ENCODE measurements around the gene FATE1.

Gene FATE1

GRCh38 chrX:151698485-151698884 is 17.4 kb upstream of the FATE1 start:
- Mint-ChIP-seq H3K27me3 (peaks cover 7 to 11% of the 10 kb centered on the region in 2 donors), H3K4me3 (no peak overlapping the region), H3K4me1 (ENCODE audit: low read depth in 2 of 2) (no peaks in the 10 kb centered on the region), H3K36me3 (ENCODE audit: insufficient read depth) (no peaks in the 10 kb centered on the region), H3K27ac (no peak overlapping the region), H3K9me3 (no peaks in the 10 kb centered on the region)
- no peak for DNase-seq
- ATAC-seq (replicated peaks) = no peak

GRCh38 chrX:151699746-151700145 is 16.1 kb upstream of the FATE1 start:
- Mint-ChIP-seq H3K27ac (no peak overlapping the region), H3K4me3 (no peak overlapping the region), H3K36me3 (ENCODE audit: insufficient read depth) (no peaks in the 10 kb centered on the region), H3K4me1 (ENCODE audit: low read depth in 2 of 2) (no peaks in the 10 kb centered on the region), H3K9me3 (no peaks in the 10 kb centered on the region), H3K27me3 (peaks cover 7 to 11% of the 10 kb centered on the region in 2 donors)
- ATAC-seq (replicated peaks) (no peak), DNase-seq (no peak)

GRCh38 chrX:151700581-151700980 is 15.3 kb upstream of the FATE1 start:
- Mint-ChIP-seq H3K27me3 (peaks cover 5 to 6% of the 10 kb centered on the region in 2 donors), H3K36me3 (ENCODE audit: insufficient read depth) (no peaks in the 10 kb centered on the region), H3K4me1 (ENCODE audit: low read depth in 2 of 2) (no peaks in the 10 kb centered on the region), H3K4me3 (no peak overlapping the region), H3K9me3 (no peaks in the 10 kb centered on the region), H3K27ac (no peak overlapping the region)
- DNase-seq (no peak), ATAC-seq (replicated peaks) (no peak)

- no peak for ATAC-seq (replicated peaks)
- DNase-seq = no peak
- H3K36me3 Mint-ChIP-seq (ENCODE audit: insufficient read depth) = no peaks in the 10 kb centered on the region
- H3K9me3 Mint-ChIP-seq = no peaks in the 10 kb centered on the region
- H3K4me1 Mint-ChIP-seq (ENCODE audit: low read depth in 2 of 2) = no peaks in the 10 kb centered on the region
- H3K4me3 Mint-ChIP-seq = no peak overlapping the region
- no peak overlapping the region for H3K27ac Mint-ChIP-seq
- H3K27me3 Mint-ChIP-seq = peaks cover 0 to 2% of the 10 kb centered on the region in 2 donors
Observed at GRCh38 chrX:151701071-151701470, 14.8 kb upstream of the FATE1 start.

- Mint-ChIP-seq H3K36me3 (ENCODE audit: insufficient read depth) (no peaks in the 10 kb centered on the region), H3K4me3 (no peak overlapping the region), H3K27ac (no peak overlapping the region), H3K9me3 (no peaks in the 10 kb centered on the region), H3K4me1 (ENCODE audit: low read depth in 2 of 2) (no peaks in the 10 kb centered on the region), H3K27me3 (no peaks in the 10 kb centered on the region)
- ATAC-seq (replicated peaks) (no peak), DNase-seq (no peak)
Observed at GRCh38 chrX:151701531-151701930, 14.3 kb upstream of the FATE1 start.

- Mint-ChIP-seq H3K4me3 (no peak overlapping the region), H3K4me1 (ENCODE audit: low read depth in 2 of 2) (no peaks in the 10 kb centered on the region), H3K36me3 (ENCODE audit: insufficient read depth) (no peaks in the 10 kb centered on the region), H3K27me3 (no peaks in the 10 kb centered on the region), H3K27ac (no peak overlapping the region), H3K9me3 (no peaks in the 10 kb centered on the region)
- DNase-seq = no peak
- ATAC-seq (replicated peaks) = no peak
Observed at GRCh38 chrX:151702026-151702714, 13.7 kb upstream of the FATE1 start.

GRCh38 chrX:151702741-151703340 is 13.0 kb upstream of the FATE1 start:
- no peaks in the 10 kb centered on the region for H3K4me1 Mint-ChIP-seq (ENCODE audit: low read depth in 2 of 2)
- H3K36me3 Mint-ChIP-seq (ENCODE audit: insufficient read depth) = no peaks in the 10 kb centered on the region
- no peak for DNase-seq
- H3K27ac Mint-ChIP-seq = no peak overlapping the region
- H3K27me3 Mint-ChIP-seq = no peaks in the 10 kb centered on the region
- no peak for ATAC-seq (replicated peaks)
- no peak overlapping the region for H3K4me3 Mint-ChIP-seq
- no peaks in the 10 kb centered on the region for H3K9me3 Mint-ChIP-seq

- Mint-ChIP-seq H3K4me3 (no peak overlapping the region), H3K27ac (no peak overlapping the region)
Observed at GRCh38 chrX:151703487-151703886, 12.3 kb upstream of the FATE1 start.

GRCh38 chrX:151704041-151704663 is 11.7 kb upstream of the FATE1 start:
- DNase-seq (no peak), ATAC-seq (replicated peaks) (no peak)
- Mint-ChIP-seq H3K4me3 (no peak overlapping the region), H3K9me3 (no peaks in the 10 kb centered on the region), H3K4me1 (ENCODE audit: low read depth in 2 of 2) (no peaks in the 10 kb centered on the region), H3K27ac (no peak overlapping the region), H3K36me3 (ENCODE audit: insufficient read depth) (no peaks in the 10 kb centered on the region), H3K27me3 (no peaks in the 10 kb centered on the region)

More at GRCh38 chrX:151703487-151703886, 12.3 kb upstream of the FATE1 start:
- no peak for DNase-seq
- Mint-ChIP-seq H3K9me3 (no peaks in the 10 kb centered on the region), H3K36me3 (ENCODE audit: insufficient read depth) (no peaks in the 10 kb centered on the region), H3K4me1 (ENCODE audit: low read depth in 2 of 2) (no peaks in the 10 kb centered on the region), H3K27me3 (no peaks in the 10 kb centered on the region)
- no peak for ATAC-seq (replicated peaks)

- H3K4me3 Mint-ChIP-seq = no peak overlapping the region
- ATAC-seq (replicated peaks) = no peak
- H3K36me3 Mint-ChIP-seq (ENCODE audit: insufficient read depth) = no peaks in the 10 kb centered on the region
- H3K4me1 Mint-ChIP-seq (ENCODE audit: low read depth in 2 of 2) = no peaks in the 10 kb centered on the region
- no peaks in the 10 kb centered on the region for H3K27me3 Mint-ChIP-seq
- no peak overlapping the region for H3K27ac Mint-ChIP-seq
- H3K9me3 Mint-ChIP-seq = no peaks in the 10 kb centered on the region
- no peak for DNase-seq
Observed at GRCh38 chrX:151708821-151709220, 7.0 kb upstream of the FATE1 start.

GRCh38 chrX:151710457-151710856 is 5.4 kb upstream of the FATE1 start:
- H3K4me3 Mint-ChIP-seq = no peak overlapping the region
- H3K27me3 Mint-ChIP-seq = no peaks in the 10 kb centered on the region
- no peaks in the 10 kb centered on the region for H3K4me1 Mint-ChIP-seq (ENCODE audit: low read depth in 2 of 2)
- H3K27ac Mint-ChIP-seq = no peak overlapping the region
- H3K9me3 Mint-ChIP-seq = no peaks in the 10 kb centered on the region
- DNase-seq (no peak), ATAC-seq (replicated peaks) (no peak)
- H3K36me3 Mint-ChIP-seq (ENCODE audit: insufficient read depth) = no peaks in the 10 kb centered on the region

- no peaks in the 10 kb centered on the region for H3K27me3 Mint-ChIP-seq
- DNase-seq (no peak), ATAC-seq (replicated peaks) (no peak)
- no peak overlapping the region for H3K4me3 Mint-ChIP-seq
- no peak overlapping the region for H3K27ac Mint-ChIP-seq
- no peaks in the 10 kb centered on the region for H3K36me3 Mint-ChIP-seq (ENCODE audit: insufficient read depth)
- H3K4me1 Mint-ChIP-seq (ENCODE audit: low read depth in 2 of 2) = no peaks in the 10 kb centered on the region
- no peaks in the 10 kb centered on the region for H3K9me3 Mint-ChIP-seq
Observed at GRCh38 chrX:151711154-151711553, 4.7 kb upstream of the FATE1 start.

GRCh38 chrX:151711787-151712186 is 4.0 kb upstream of the FATE1 start:
- Mint-ChIP-seq H3K4me3 (no peak overlapping the region), H3K27ac (no peak overlapping the region), H3K36me3 (ENCODE audit: insufficient read depth) (no peaks in the 10 kb centered on the region), H3K4me1 (ENCODE audit: low read depth in 2 of 2) (no peaks in the 10 kb centered on the region), H3K27me3 (peaks cover 0 to 6% of the 10 kb centered on the region in 2 donors), H3K9me3 (no peaks in the 10 kb centered on the region)
- DNase-seq (no peak), ATAC-seq (replicated peaks) (no peak)

- Mint-ChIP-seq H3K36me3 (ENCODE audit: insufficient read depth) (no peaks in the 10 kb centered on the region), H3K9me3 (no peaks in the 10 kb centered on the region), H3K27ac (no peak overlapping the region), H3K4me3 (no peak overlapping the region), H3K27me3 (peaks cover 0 to 10% of the 10 kb centered on the region in 2 donors), H3K4me1 (ENCODE audit: low read depth in 2 of 2) (no peaks in the 10 kb centered on the region)
- no peak for ATAC-seq (replicated peaks)
- DNase-seq = no peak
Observed at GRCh38 chrX:151712253-151712652, 3.6 kb upstream of the FATE1 start.
